ENCODE measurements around the gene CSNK1G1.

DNA sequence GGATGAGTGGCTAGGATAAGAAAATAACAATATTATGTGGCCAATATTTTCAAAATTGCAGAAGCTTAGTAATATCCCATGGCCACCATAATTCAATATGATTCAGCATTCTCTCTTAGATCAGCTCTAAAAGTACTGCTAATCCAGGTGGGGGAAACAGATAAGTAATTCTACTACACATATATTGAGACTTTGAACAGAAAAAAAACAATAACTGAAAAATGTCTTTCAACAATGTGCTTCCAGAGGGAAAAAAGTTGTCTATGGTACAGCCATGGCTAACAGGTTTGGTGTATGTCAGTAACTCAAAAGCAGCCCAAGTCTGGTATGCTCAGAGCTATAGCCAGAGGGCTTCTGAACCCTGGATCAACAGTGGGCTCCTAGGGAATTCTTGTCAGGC is 150.8 kb downstream of the CSNK1G1 start:
- TF ChIP-seq, protein P1, sequence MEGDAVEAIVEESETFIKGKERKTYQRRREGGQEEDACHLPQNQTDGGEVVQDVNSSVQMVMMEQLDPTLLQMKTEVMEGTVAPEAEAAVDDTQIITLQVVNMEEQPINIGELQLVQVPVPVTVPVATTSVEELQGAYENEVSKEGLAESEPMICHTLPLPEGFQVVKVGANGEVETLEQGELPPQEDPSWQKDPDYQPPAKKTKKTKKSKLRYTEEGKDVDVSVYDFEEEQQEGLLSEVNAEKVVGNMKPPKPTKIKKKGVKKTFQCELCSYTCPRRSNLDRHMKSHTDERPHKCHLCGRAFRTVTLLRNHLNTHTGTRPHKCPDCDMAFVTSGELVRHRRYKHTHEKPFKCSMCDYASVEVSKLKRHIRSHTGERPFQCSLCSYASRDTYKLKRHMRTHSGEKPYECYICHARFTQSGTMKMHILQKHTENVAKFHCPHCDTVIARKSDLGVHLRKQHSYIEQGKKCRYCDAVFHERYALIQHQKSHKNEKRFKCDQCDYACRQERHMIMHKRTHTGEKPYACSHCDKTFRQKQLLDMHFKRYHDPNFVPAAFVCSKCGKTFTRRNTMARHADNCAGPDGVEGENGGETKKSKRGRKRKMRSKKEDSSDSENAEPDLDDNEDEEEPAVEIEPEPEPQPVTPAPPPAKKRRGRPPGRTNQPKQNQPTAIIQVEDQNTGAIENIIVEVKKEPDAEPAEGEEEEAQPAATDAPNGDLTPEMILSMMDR (IDR thresholded peaks at IDR 0.05): no peak
- TF ChIP-seq POLR2A (IDR thresholded peaks at IDR 0.05): no peak
